Measurements from ENCODE around the gene BRD3OS.

- TF ChIP-seq TAF1 (IDR thresholded peaks at IDR 0.05; ENCODE audit: low read depth) (no peak), REST (IDR thresholded peaks at IDR 0.05; ENCODE audit: low read depth) (no peak), MAX (IDR thresholded peaks at IDR 0.05) (no peak), ZBTB7A (IDR thresholded peaks at IDR 0.05; ENCODE audit: low read depth) (no peak), TCF12 (IDR thresholded peaks at IDR 0.05; ENCODE audit: low read depth) (no peak), EP300 (IDR thresholded peaks at IDR 0.05; ENCODE audit: borderline replicate concordance) (no peak)
Observed at GRCh38 chr9:134056483-134057306, 31.4 kb downstream of the BRD3OS start.

Measured in Ishikawa (cell line).